NK-92 (cell line): Measurements from ENCODE around the gene CABLES2.

Experiments
- DNase-seq: peaks from one replicate; lab custom pipeline; 2025; ENCODE audit not compliant: unreplicated experiment; lab: John Stamatoyannopoulos, UW

Gene CABLES2

DNA sequence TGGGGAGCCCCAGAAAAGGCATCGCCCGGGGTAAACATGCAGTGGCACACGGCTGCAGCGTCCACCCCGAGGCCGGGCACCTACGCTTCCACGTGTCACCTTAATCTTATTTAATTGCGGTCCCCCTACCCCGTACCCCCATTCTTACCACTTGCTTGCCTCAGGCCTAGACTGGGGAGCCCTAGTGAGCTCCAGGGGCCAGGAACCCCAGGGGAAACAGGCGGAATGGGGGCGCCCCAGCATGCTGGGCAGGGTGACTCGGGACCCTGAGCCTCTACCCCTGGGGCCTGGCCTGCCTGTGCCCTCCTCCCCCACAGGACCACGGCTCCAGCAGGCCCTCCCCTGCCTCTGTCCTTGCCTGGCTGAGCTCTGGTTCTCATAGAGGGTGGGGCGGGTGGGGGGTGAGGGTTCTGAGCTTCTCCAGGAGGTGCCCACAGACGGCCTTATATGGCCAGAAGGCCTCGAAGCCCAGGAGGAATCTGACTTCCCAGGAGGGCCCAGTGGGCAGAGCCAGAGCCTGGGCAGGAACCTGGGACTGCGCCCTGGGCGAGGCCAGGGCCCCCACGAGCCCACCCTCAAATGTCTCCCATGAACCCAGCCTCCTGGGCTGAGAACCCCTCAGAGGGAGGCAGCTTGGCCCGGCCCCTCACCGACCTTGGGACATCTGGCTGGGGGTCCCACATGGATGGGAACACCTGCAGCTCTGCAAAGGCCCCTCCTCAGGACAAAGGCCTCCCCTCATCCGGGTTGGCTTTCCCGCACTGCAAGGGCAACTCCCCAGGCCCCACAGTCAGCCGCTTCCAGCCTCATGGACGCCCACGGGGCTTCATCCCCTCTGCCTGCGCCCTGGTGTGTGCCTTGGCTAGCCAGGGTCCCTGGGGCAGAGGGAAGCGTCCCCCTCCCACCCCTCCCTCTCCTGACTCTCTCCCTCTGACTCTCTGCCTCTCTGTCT lies 34.8 kb downstream of the CABLES2 start:
- no peak for DNase-seq

DNA sequence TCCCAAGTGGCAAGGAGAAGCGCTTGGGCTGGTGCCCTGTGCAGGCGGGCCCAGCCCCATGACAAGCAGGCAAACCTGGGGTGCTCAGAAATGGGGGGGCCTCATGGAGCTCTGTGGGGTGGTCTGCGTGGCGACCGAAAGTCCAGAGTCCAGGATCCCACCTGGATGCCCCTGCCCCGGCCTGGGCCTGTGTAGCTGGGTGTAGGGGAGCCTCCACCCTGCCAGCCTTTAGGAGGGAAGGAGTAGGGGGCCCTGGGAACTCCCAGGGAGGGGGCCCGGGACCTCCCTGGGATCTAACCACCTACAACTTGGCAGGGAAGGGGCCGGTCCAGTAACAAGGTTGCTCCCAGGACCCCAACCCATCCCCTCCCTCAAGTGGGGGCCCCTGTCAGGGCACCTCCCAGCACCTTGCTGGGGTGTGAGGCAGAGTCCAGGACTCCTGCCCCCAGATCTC lies 35.5 kb downstream of the CABLES2 start:
- no peak for DNase-seq

DNA sequence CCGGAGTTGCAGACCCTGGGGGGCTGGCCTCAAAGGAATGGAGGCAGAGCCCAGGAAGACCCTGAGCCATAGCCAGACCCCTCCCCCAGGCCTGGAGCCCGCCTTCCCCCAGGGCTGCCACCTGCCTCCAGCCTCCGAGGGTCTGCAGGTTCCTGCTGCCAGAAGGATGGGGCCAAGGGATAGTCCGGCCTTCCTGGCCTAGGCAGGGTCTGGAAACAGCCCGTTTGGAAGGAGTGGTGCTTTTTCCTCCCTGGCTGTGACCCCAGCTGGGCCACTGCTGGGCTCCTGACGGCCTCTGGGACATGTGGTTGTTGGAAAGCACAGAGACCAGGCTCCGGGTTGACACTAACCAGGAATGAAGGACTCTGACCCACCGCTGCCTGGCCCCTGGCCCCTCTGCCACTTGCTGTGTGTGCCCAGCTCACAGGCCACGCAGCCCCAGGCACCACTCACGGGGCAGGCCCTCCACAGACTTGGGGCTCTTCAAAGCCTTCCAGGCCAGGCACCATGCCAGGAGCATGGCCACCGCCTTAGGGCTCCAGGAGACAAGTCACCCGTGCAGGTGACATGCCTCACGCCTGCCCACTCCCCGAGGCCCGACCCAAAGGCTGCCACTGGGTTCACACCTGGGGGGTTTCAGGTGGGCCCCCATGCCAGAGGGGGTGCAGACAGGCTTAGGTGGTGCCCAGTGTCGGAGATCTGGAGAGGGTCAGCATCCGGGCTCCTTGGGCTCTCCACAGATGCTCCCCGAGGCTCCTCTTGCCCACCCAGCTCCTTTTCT lies 36.1 kb downstream of the CABLES2 start:
- DNase-seq, result no peak

DNA sequence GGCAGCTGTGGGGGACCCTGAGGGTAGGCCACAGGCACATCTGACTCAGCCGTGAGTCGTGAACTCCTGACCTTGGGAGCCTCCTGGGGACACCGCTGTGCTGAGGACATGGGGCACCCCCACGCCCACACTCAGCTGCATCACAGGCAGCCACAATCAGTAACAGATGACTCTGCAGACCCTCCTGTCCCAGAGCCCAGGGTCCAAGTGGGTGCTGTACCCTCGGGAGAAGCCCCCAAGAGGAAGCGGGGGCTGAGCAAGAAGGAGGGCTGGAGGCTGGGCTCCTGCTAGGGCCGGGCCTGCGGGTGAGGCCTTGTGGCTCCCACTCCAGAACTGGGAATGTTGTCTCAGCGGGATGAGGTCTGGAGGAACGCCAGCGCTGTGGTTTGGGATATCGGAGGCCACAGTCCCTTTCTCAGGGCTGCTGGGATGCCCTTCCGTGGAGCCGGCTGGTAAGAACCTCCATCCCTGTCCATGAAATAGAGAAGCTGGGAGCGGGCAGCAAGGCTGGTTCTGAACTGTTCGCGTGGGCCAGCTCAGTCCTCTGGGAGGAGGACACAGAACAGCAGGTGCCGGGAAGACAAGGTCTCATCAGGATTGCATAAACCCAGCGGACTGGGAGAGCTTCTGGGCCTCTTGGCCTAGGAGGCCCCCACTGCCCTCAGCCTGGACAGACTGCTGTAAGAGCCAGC lies 36.8 kb downstream of the CABLES2 start:
- DNase-seq, result no peak

DNA sequence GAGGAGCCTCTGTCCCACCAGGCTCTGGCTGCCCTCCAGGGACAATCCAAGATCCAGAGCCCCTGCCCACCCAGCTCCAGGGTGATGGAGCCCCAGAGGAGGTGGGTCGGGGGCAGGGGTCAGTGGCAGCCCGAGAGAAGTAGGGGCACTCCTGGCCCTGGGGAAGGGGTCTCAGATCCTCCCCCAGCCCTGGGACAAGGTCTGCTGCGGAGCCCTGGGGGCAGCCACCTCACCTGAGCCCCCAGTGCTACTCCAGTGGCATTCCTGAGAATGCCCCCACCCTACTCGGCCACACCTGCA lies 37.3 kb downstream of the CABLES2 start:
- DNase-seq, result no peak

DNA sequence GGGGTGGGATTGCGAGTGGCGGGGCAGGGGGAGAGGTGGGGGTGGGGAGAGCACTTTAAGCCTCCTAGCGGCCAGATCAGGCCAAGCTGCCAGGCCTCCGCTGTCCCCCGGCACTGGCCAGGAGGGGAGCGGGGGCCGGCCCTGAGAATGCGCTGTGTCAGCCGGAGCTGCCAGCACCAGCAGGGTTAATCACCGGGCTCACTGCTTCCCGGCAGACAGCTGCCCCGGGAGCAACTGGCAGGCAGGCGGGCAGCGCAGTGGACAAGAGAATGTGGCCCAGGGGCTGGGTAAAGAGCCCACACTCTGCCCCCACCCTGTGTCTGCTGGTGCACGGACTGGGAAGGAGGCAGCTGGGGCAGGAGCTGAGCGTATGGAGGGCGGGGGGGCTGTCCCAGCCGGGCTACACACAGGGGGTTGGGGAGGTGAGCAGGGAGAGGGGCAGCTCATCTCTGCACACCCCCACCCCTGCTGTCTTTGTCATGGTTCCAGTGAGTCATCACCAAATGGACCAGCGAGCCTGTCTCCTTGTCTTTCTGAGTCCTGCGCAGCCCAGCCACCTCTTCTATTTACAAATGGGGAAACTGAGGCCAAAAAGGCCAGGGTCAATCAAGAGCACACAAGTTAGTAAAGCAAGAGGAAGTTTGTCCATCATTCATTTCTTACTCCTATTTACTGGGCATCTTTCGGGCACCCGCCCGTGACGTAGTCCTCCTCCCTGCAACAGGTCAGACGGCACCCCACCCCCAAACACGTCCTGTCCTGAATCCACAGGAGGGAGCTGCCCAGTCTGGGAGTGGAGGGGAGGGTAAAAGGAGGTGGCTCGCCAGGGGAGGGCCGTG lies 37.9 kb downstream of the CABLES2 start:
- no peak for DNase-seq

DNA sequence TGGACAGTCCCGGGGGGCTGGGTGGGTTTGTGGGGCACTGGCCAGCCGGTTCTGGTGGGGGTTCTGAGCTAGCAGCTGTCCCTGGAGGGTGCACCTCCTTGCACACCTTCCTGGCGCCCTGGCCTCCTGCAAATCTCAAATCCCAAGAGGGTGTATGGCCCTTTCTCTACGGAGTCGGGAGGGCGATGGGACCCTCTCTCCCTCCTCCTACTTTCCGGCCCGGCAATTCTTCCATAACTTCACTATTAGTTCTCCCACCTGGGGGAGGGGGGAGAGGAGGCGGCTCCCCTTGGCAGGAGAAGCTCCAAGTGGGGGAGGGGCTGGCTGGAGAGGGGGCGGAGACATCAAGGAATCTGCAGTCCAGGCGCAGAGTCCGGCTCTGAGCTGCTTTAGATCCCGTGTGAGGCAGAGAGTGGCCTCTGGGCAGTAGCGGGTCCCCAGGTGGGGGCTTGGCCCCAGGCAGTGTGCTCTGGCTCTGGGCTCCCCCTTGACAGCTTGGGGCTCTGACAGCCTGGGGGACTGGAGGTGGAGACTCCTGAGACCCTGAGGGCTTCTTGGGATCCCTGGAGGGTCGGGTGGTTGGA lies 38.6 kb downstream of the CABLES2 start:
- DNase-seq, result no peak

DNA sequence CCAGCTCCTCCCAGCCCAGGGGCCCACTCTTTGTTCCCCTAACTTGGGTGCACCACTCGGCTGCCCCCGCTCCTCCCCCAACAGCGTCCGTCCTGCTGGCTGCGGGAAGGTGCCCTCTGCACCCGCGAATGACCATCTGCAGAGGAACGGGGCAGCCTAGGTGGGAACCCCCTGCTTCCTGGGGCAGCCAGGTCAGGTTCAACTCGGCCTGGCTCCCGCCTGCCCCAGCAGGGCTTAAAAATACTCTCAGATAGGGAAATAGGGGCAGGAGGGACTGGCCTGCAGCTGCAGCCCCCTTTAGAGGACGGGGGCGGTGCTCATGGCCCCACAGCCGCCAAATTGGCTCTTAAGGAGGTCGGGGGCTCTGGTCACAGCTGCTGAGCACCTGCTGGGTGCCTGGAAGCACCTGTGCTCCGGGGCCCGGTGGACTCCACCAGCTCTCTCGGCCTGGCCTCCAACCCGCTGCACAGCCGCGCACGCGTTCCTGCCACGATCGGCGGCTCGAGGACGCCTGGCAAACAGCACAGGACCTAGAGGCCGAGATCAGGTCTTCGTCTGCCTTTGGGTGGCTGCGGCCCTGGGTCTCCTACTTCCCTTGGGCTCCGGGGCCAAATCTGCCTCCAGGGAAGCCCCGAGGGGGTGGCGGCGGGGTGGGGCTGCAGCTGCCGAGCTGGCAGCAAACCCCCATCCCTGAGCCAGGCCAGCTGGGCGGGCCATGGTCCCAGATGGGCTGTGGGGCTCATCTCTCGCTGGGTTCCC lies 39.3 kb downstream of the CABLES2 start:
- no peak for DNase-seq

DNA sequence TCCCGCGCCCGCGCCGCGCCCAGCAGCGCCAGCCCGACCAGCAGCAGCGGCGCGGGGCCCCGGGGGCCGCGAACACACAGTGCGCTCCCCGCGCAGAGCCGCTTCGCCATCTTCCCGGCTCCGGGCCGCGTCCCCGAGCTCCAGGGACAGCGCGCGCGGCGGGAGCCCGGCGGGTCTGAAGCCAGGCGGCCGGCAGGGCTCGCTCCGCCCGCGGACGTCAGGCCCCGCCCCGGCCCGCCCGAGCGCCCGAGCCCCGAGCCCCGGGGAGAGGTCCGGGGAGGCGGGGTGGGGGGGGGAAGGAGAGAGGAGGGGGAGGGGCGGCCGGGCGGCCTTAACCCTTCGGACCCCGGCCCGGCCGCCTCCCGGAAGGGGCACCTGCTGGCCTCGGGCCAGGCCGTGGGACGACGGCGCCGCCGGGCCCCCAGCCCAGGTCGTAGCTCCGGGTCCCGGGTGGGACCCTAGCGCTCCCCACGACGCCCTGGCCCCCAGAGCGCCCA lies 39.9 kb downstream of the CABLES2 start, which contains the start of gene LAMA5:
LAMA5 (minus strand) TSS at position 177 of the 497 bp plus-strand sequence; CDS start at position 110, 67 bp downstream.
- DNase-seq, result no peak

DNA sequence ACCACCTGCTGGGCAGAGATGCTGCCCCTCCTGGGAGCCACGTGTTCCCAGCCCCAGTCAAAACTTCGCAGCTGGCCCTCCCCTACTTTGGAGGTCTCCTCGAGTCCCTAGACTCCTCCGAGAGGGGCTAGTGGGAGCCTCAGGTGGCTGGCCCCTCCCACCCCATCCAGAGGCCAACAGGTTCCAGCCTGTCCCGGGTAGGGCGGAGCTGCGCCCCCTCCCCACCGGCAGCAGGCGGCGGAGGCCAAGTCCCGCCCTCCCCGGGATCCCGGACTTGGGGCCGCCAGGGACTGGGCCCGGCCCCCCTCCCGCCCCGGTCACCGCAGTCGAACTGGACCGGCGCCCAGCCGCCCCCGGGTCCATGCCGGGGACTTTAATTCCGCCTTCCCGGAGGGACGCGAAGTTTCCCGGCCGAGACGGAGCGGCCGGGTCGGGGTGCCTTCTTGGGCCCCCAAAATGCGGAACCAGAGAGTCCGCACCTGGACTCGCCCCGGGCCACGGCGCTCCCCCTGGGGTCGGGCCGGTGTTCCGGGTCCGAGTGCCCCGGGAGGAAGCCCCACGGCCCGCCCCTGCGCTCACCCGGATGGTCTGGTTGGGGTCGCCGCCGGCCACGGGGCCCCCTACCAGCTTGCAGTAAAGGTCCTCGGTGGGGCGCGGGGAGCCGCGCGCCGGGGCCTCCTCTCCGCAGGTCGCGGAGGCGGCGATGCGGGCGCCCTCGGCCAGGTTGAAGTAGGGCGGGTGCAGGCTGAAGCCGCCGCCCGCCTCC lies 40.5 kb downstream of the CABLES2 start:
- no peak for DNase-seq

DNA sequence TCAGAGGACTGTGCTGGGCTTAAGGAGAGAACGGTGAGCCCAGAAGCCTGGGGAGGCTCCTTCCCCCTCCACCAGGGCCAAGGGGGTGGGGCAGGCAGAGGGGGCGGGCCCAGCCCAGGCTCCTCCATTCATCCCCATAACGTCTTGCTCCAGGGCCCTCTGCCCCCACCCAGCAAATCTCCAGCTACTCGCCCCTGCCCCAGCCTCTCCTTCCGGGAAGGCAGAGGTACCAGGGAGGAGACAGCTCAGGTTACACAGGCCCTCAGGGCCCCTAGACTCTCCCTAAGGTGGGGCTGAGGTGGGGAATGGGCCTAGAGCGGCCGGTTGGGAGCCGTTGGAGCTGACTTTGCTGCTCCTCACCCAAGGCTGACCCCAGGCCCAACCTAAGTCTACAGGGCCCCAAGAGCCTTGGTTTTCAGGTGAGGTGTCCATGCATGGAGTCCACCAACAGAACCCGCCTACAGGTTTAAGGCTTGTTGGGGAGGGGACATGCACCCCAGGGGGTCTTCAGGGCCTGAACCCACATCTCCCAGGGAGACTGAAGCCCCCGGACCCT lies 41.2 kb downstream of the CABLES2 start:
- no peak for DNase-seq

DNA sequence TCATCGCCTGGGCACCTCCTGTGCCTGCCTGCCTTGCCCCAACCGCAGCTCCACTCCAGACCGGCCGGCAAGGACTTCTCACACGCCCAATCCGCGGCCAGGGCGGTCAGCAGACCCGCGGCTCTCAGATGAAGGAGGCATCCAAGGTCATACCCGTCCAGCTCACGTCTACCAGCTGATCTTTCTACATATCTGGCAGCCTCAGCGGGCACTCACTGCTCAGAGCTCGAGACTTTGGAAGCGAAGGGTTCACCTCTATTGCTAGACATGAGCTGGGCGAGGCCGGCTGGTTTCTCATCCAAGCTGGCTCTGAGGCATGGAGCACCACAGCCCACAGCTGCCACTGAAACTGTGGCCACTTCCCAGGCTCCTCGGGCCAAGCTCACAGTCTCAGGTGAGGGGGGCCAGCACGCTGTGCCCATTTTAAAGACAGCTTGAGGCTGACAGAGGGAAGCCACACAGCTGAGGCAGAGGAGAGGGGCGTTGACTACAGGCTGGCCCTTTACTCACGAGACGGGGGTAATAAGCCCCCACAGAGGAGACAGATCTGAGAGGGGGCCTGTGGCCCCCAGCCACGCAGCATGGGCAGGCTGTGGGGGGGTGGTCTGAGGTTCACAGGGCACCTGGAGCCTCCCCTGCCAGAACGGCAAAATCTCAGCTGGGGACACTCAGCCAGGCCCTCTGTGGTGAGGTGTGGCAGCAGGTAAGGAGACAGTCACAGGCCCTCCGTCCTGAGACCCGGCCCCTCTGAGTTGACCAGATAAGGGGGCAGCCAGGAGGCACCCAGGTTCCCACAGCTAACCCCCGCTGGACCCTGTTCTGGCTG lies 42.0 kb downstream of the CABLES2 start:
- no peak for DNase-seq

DNA sequence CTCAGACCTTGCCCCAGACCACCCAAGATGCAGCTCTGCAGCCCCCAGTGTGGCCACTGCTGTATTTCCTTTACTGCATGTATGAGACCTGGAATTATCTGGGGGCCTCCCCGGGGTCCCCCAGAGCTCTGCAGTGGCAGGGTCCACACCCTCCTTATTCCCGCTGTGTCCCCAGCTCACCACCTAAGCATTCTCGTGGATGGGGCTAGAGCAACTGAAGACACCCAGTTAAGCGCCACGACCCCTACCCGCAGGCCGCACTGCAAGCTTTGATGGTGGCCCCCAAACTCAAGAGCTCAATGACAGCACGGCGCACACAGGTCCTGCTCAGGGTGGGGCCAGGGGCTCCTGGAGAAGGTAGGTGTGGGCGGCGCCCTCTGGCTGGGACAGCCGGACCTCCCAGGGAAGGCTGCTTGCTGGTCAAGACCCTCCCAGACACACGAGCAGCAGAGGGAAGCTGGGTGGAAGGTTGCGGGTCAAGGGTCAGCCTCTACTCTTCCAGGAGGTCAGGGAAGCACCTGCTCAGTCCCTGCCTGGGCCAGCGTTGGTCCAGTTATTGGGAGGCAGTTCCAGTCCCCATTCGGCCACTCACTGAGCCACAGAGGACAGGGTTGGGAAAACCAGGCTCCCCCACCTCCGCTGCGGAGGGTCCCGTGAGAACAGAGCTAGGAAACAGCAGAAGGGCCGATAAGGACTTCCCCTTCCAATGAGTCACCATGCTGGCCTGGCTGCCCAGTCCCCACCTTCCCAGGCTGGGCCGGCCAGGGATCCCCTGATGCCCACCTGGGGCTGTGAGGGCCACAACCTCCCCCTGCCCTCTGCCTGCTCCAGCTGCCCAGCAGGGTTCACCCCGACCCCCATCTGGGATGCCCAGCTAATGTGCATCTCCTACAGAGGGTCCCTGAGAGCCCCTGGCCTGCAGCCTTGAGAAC lies 42.9 kb downstream of the CABLES2 start:
- no peak for DNase-seq

DNA sequence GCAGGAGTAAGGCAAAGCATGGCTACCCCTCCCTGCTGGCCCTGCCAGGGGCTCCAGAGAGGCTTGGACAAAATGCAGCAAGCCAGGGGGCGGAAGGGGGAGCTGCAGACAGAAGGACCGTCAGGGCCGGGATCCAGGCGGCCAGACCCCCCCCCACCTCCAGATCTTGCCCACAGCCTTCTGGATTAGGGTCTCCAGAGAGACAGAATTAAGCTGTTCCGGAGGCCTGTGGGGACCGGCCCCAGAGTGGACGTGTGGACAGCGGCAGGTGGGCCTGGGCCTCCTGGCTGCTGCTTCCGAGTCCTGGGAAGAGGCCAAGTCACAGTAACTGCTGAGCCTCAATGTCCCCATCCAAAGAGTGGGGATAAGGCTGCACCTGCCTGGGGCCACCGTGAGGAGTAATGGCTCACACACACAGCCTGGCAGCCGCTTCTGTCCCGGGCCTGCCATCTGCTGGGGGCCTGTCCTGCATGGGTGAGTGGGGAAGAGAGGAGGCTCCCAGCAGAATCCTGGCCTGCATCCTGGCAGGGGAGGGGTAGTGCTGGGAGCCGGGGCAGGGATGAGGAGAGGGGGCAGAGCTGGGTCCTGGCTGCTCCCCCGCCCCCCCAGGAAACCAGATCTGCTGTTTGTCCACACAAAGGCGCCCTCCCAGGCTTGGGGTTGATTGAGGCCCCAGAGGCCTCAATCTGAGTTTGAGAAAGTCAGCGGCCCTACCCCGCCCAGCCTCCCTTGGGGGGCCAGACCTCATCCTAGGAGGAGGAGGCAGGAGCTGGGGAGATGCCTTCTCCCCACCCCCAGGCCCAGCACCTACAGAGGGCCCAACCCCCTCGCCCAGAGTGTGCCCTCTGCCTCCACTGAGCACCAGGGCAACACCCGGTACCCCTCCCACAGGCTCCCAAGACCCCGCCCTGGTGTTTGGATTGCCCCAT lies 43.8 kb downstream of the CABLES2 start:
- DNase-seq, result no peak

DNA sequence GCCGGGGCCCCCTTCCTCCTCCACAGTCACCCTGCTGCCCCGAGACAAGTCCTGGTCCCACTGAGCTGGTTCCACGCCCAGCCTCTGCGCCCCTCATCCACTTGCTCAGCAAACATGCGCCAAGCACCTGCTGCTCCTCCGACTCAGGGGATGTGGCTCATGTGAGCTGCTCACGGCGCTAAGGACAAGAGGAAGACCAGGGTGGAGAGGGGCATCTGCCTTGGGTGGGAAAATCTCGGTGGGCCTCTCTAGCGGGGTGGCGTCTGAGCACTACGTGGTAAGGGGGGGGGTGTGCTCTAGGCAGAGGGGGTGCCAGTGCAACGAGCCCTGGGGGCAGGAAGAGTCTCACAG lies 44.5 kb downstream of the CABLES2 start:
- DNase-seq, result no peak
